Thyroid gland (tissue), 4 donors: Measurements from ENCODE around the gene TBC1D24.

Experiments
- POLR2A ChIP-seq, 2 donors: fragments of 450-650 bp; IDR thresholded peaks; one replicate each; pipeline ENCODE4 v1.6.1; 2017; ENCODE audit warnings: antibody characterized with exemption in 2 of 2, mild to moderate bottlenecking in 2 of 2, moderate library complexity in 1 of 2
- TF ChIP-seq, protein P1 (sequence below), 6 experiments: fragments of 200-600 bp in 3 of 6; fragments of 450-650 bp in 3 of 6; sonication (generic) in 3 of 6; IDR thresholded peaks; one replicate each; pipeline ENCODE4 v1.5.1; 2016 to 2019; ENCODE audit warnings: antibody characterized with exemption in 6 of 6, mild to moderate bottlenecking in 2 of 6, inconsistent platforms in 1 of 6, moderate library complexity in 1 of 6

DNA sequence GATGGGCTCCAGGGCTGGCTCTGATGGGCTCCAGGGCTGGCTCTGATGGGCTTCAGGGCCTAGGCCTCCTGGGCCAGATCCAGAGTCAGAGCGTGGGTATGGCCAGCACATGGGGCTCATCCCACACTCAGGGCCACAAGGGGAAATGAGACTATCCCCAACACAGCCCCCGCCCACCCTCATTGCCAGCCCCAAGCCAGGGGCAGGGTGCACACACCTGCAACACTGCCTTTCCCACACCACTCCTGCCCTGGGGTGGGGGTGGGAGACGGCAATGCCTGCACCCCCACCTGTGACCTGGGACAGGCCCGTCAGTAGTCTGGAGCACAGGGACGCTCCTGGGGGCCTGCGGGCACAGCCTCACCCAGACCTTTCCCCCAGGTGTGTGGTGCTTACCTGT is 24.5 kb downstream of the TBC1D24 start:
- TF ChIP-seq, protein P1, sequence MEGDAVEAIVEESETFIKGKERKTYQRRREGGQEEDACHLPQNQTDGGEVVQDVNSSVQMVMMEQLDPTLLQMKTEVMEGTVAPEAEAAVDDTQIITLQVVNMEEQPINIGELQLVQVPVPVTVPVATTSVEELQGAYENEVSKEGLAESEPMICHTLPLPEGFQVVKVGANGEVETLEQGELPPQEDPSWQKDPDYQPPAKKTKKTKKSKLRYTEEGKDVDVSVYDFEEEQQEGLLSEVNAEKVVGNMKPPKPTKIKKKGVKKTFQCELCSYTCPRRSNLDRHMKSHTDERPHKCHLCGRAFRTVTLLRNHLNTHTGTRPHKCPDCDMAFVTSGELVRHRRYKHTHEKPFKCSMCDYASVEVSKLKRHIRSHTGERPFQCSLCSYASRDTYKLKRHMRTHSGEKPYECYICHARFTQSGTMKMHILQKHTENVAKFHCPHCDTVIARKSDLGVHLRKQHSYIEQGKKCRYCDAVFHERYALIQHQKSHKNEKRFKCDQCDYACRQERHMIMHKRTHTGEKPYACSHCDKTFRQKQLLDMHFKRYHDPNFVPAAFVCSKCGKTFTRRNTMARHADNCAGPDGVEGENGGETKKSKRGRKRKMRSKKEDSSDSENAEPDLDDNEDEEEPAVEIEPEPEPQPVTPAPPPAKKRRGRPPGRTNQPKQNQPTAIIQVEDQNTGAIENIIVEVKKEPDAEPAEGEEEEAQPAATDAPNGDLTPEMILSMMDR (IDR thresholded peaks at IDR 0.05), result no peak
- no peak for TF ChIP-seq POLR2A (IDR thresholded peaks at IDR 0.05)
